Subcutaneous adipose tissue (tissue), 4 donors: ENCODE data around the gene SRCIN1. TPM values are rescaled to one million over a fixed set of nuclear protein-coding genes. Genes with fewer than 3 reads are reported as not detected.

Experiments used
- total RNA-seq, 4 donors: library from RNA; depleted of rRNA; stranded (reverse); fragments of >200 nt; gene quantifications; one replicate each; pipeline ENCODE4 v1.1.0, GENCODE V29; 2016
- TF ChIP-seq, protein P1 (sequence below): fragments of 450-650 bp; IDR thresholded peaks from one replicate; pipeline ENCODE4 v1.5.1; 2016; ENCODE audit warnings: low read depth, mild to moderate bottlenecking, control low read depth, antibody characterized with exemption, moderate library complexity

SRCIN1 gene
- total RNA-seq, 4 donors from 2014 or later, result 0.82 to 11.5 (median 4.0) TPM

DNA sequence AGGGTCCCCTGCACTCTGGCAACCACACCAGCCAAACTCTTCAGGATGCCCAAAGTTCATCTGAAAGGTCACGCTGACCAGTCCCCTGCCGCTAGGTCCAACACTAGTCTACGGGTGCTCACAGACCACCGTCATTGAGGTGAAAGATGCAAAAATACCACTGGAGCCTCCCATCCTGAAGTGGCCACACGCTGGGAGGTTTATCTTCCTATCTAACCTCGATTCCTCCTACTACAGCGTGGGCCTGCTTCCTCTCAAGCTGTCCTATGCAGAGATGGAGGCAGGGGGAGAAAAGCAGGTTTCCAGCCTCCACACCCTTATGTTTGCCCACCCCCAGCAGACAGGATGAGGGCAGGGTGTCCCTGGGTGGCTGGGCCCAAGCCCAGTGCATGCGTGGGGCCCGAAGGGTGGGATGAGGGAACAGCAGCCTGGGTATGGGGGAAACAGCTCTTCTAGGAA lies 6.3 kb downstream of the SRCIN1 start:
- TF ChIP-seq, protein P1, sequence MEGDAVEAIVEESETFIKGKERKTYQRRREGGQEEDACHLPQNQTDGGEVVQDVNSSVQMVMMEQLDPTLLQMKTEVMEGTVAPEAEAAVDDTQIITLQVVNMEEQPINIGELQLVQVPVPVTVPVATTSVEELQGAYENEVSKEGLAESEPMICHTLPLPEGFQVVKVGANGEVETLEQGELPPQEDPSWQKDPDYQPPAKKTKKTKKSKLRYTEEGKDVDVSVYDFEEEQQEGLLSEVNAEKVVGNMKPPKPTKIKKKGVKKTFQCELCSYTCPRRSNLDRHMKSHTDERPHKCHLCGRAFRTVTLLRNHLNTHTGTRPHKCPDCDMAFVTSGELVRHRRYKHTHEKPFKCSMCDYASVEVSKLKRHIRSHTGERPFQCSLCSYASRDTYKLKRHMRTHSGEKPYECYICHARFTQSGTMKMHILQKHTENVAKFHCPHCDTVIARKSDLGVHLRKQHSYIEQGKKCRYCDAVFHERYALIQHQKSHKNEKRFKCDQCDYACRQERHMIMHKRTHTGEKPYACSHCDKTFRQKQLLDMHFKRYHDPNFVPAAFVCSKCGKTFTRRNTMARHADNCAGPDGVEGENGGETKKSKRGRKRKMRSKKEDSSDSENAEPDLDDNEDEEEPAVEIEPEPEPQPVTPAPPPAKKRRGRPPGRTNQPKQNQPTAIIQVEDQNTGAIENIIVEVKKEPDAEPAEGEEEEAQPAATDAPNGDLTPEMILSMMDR, result no peak

DNA sequence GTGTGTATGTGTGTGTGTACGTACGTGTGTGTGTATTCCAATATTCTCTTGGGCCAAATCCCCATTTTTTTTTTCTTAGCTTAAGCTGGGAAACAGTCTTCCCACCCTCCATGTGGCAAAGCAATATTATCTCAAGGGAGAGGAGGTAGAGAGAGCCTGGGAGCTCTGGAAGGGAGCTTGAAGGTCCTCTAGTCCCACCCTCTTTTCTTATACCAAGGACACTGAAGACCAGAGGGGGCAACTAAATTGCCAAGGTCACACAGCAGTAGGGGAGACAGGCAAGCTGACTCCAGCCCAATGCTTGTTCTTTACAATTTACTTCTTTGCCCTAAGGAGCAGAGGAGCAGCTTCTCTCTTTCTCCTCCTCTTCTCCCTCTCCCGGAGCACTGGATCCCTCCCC lies 6.8 kb downstream of the SRCIN1 start:
- TF ChIP-seq, protein P1, result no peak

DNA sequence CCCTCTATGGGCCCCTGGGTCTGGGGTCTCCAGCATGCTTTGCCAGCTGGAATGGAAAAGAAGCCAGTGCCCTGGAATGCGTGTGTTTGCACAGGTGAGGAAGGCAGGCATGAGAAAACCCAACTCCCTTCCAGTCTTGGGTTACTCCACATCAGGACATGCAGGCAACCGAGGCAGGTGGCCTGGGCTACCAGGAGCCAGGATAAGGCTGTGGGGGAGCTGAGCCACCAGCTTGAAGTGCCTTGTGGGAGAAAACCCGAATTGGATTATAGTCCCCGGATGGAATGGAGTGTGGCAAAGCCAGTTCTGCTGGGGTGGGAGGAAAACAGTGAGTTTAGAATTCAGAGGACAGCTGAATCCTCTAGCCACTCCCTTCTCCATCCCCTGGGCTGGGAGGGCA lies 7.2 kb downstream of the SRCIN1 start:
- TF ChIP-seq, protein P1, result no peak

DNA sequence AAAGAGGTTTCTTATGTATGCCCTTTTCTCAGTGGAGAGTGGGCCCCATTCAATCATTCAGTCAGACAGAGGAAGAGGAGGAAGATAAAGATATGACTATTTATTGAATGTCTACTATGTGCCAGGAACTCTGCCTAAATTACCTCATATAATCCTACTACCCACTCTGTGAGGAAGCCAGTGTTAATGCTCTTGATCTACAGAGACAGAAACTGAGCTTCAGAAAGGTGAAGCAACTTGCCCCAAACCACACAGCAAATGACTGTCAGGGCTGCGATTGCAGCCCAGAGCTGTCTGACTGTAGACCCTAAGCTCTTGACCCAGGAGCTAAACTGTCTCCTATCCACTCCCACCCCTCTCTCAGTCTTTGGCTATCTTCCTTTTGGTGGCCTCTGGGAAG lies 8.4 kb downstream of the SRCIN1 start:
- TF ChIP-seq, protein P1, result no peak

DNA sequence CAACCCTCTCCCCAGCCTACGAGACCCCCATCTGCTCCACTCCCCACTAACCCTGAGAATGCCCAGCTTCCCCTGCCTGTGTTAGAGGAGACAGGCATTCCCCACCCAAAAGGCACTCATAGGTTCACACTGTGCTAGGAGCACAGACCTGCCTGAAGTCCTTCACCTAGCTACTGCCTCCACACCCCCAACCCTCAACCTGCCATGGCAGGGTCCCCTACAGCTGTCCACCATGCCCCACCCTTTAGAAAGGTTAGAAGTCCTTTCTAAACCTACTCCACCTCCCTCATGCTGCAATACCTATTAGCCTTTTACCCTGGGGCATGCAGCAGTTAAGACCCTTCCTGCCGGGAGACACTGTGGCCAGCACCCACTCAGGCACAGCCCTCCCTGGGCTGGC lies 9.1 kb downstream of the SRCIN1 start:
- TF ChIP-seq, protein P1, result no peak

DNA sequence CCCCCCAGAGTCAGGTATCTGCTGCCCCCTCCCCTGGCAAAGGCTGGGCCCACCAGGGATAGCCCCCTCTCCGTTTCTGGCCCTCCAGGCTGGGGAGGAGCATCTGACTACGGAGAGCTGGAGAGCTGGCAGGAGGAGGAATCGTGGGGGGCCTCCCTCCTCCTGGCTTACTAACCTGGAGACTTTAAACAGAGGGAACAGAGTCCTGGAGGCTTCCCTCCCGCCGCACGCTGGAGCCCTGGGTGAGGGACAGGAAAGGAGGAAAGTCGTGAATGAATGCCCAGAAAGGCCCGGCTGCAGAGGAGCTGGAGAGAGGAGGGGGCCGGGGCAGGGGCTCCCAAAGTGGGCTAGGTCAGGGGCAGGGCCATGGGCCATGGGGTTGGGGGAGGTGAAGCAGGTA lies 9.9 kb downstream of the SRCIN1 start:
- TF ChIP-seq, protein P1, result no peak

DNA sequence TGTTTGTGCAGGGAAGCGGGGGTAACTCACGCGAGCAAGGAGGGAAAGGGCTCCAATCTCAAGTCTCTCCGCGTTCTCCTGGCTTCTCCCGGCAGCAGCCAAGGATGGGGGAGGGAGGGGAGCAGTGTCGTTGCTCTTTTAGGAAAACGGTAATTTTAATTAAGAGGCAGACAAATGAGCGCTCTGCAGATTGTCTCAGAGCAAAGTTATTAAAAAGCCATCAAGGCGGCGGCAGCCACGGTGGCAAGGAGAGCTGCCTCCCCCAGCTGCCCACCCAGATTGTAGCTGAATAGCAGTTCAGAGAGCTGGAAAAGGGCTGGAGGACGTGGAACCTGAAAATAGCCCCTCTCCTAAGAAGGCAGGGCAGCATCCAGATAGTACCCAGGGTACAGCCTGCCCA lies 11.6 kb downstream of the SRCIN1 start:
- TF ChIP-seq, protein P1, result no peak
